Activated CD8-positive, alpha-beta memory T cell treated with anti-CD3 and anti-CD28 coated beads for 24 hours (primary cell): ENCODE data around the gene TAC1.
"Not testable (repeated sequence)": the region's sequence is repeated elsewhere in the genome, so short reads cannot be mapped to it uniquely, and the experiment has no call there.

Source experiments
- DNase-seq: peaks from one replicate; pipeline ENCODE4 v3.0.0-alpha.2; 2020

The TAC1 gene

GRCh38 chr7:97731736-97732564 is at the start of gene TAC1:
TAC1 (plus strand) TSS chr7:97732086; CDS start chr7:97732613, 527 bp downstream.
- DNase-seq: no peak

DNA sequence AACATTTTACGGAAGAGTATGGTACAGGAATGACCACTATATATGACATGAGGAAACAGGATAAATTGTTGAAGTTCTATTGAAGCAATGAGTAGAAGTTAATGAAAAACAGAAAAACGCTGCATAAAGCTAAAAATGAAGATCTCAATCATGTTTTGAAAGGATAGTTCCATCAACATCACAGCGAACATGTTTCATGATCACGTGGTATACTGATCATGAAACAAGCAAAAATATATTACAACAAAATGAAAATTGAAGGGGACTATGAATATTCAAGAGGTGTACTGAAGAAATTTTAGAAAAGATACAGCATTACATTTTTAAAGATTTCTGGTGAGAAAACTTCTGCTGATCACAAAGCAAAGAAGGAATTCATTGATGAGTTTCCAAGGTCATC is 45.9 kb upstream of the TAC1 start:
- DNase-seq: no peak

GRCh38 chr7:97693586-97693985 is 38.3 kb upstream of the TAC1 start:
- no peak for DNase-seq

GRCh38 chr7:97694355-97694754 is 37.5 kb upstream of the TAC1 start:
- DNase-seq: no peak

GRCh38 chr7:97697396-97697795 is 34.5 kb upstream of the TAC1 start:
- DNase-seq: no peak

- DNase-seq: no peak
Observed at GRCh38 chr7:97722386-97722785, 9.5 kb upstream of the TAC1 start.

DNA sequence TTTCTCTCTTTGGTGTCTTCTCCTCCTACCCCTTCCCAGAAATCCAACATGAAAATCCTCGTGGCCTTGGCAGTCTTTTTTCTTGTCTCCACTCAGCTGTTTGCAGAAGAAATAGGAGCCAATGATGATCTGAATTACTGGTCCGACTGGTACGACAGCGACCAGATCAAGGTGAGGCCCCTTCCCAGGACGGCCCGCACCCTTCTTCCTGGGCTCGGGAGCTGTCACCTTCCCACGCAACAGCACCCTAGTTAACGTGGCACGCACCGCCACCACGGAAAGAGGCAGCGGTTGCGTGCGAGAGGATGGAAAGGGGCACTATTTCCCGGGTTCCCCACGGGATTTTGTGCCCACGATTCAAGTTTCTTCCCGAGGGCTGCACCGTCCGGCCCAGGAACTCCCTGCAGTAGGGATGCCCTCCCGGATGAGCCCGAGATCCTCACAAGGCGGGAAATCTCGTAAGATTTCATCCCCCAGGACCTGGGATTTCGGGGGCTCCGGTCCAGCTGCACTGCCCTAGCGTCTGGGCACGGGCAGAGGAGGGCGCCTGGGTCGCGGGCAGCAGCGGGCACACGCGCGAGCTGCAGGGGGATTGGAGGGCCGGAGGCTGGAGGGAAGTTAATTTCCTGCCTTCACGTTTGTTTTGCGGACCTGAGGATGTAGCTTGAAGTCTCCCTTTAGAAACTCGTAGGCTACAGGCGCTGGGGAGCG is 834 bp downstream of the TAC1 start:
- no peak for DNase-seq

DNA sequence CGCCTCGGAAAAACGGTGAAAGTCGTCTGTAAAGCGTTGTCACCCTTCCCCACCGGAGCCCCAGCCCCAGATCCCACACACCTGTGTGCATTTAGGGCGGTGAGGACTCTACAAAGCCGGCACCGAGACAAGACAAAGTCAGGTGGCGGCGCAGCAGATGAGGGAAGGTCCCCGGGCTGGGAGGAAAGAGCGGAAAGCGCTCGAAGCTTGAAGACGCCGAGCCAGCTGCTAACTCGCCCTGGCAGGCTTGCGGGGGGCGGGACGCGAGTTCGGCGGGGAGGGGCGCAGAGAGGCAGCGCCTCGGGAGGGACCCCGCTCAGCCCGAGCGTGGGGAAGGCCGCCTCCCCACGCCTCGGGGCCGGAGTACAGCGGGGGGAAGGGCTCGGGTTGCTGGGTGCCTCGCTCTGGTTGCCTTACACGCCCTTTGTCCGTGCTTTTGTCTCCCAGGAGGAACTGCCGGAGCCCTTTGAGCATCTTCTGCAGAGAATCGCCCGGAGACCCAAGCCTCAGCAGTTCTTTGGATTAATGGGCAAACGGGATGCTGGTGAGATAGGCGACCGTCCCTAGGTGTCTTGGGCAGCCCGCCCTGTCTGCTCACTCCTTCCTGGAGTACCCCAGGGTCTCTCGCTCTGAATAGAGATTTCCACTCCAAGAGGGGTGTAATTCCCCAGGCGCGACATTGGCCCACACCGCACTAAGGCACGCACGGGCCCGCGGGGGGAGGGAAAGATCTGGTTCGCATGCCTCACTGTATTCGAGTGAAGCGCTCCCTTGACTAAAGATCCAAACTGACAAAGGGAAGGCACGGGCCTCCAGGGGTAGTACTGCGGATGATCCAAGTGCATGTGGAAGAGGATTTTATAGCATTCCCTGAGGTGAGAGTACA is 1.6 kb downstream of the TAC1 start:
- no peak for DNase-seq

DNA sequence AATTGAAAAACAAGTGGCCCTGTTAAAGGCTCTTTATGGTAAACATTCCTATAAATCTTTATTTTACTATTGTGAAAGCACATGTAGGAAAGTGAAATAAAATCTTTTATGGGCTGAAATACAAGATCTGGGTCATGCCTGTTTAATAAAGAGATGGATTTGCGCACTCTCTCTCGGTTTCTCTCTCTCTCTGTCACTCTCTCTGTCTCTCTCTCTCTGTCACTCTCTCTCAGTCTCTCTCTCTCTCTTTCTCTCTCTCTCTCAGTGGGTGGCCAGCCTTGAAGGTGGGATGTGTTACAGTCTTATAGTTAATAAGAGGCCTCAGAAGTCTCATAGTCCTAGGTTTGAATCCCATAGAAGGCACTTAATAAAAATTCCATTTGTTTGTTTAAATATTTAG is 2.4 kb downstream of the TAC1 start:
- DNase-seq: no peak

- no peak for DNase-seq
Observed at GRCh38 chr7:97735075-97735474, 3.2 kb downstream of the TAC1 start.

- no peak for DNase-seq
Observed at GRCh38 chr7:97748482-97748881, 16.6 kb downstream of the TAC1 start.

DNA sequence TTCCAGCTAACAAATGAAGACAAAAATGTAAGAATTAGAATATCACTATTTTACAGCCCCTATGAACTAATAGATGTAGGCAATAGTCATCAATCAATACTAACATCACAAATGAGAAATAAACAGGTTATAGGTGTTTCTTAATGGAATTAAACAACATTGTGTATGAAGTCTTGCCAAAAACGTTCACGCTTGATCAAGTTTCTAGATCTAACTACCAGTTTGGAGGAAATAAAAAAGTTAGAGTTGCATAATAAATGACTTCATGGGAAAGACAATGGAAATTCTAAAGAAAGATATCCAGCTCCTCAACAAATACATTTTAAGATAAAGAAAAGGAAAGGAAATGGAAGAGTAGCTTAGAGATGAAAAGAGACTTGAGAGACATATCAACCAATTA is 19.7 kb downstream of the TAC1 start:
- DNase-seq: no peak

GRCh38 chr7:97752215-97752614 is 20.3 kb downstream of the TAC1 start:
- DNase-seq: no peak

DNA sequence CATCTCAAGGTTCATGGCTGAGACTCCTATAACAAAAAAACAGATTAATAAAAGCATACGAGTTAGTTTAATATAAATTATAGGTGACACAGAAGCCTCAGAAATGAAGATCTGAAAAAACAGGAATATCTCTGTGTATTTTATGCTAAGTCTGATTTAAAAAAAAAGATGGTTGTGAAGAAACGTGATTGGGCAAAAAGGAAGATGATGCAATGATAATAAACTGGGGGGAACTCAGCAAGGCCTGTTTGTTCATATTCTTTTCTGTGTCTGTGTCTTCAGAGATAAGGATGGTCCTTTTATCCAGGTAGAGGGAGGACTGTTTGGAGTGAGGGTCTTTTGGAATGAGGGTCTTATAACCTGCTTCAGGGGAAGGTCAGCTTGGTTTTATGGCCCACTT is 25.9 kb downstream of the TAC1 start:
- no peak for DNase-seq

DNA sequence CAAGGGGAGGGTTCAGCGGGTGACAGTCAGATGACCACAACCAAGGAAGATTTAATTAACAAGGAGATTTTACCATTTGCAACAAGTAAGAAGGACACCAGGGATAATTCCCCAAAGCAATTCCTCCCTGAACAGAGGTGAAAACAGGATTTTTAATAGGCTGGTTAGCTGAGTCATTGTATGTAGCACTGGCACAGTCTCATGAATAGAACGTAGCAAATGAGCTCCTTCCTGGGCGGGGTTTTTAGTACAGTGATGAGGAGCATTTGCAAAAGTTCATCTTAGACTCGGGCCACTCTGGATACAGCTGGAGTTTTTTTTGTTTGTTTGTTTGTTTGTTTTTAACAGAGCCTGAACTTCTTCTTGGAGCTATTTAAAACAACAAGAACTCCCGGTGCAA is 39.0 kb downstream of the TAC1 start:
- no peak for DNase-seq

GRCh38 chr7:97771576-97771975 is 39.7 kb downstream of the TAC1 start:
- no peak for DNase-seq

GRCh38 chr7:97772045-97772901 is 40.4 kb downstream of the TAC1 start:
- DNase-seq: no peak

DNA sequence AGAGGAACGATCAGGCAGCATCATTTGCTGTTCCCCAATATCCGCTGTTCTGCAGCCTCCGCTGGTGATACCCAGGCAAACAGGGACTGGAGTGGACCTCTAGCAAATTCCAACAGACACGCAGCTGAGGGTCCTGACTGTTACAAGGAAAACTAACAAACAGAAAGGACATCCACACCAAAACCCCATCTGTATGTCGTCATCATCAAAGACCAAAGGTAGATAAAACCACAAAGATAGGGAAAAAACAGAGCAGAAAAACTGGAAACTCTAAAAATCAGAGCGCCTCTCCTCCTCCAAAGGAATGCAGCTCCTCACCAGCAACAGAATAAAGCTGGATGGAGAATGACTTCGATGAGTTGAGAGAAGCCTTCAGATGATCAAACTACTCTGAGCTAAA is 54.5 kb downstream of the TAC1 start:
- not testable (repeated sequence) for DNase-seq
